ENCODE results near the gene EIPR1.

Gene EIPR1

GRCh38 chr2:3280197-3280596 is 97.4 kb downstream of the EIPR1 start:
- no peak for TF ChIP-seq CTCF (conservative IDR thresholded peaks at IDR 0.05)
- no peak overlapping the region for H3K27ac ChIP-seq

- H3K27ac ChIP-seq: no peak overlapping the region
- TF ChIP-seq CTCF (conservative IDR thresholded peaks at IDR 0.05): no peak
Observed at GRCh38 chr2:3279236-3279960, 98.2 kb downstream of the EIPR1 start.

- no peak for TF ChIP-seq CTCF (conservative IDR thresholded peaks at IDR 0.05)
Observed at GRCh38 chr2:3278521-3279218, 98.9 kb downstream of the EIPR1 start.

GRCh38 chr2:3277748-3278520 is 99.7 kb downstream of the EIPR1 start:
- no peak for TF ChIP-seq CTCF (conservative IDR thresholded peaks at IDR 0.05)
- H3K27ac ChIP-seq: no peak overlapping the region

More at GRCh38 chr2:3278521-3279218, 98.9 kb downstream of the EIPR1 start:
- H3K27ac ChIP-seq: no peak overlapping the region

- TF ChIP-seq CTCF (conservative IDR thresholded peaks at IDR 0.05): no peak
- no peak overlapping the region for H3K27ac ChIP-seq
Observed at GRCh38 chr2:3277050-3277747, 100.4 kb downstream of the EIPR1 start.

GRCh38 chr2:3272761-3273160 is 104.9 kb downstream of the EIPR1 start:
- TF ChIP-seq CTCF (conservative IDR thresholded peaks at IDR 0.05): no peak
- H3K27ac ChIP-seq: no peak overlapping the region

- no peak for TF ChIP-seq CTCF (conservative IDR thresholded peaks at IDR 0.05)
- H3K27ac ChIP-seq: no peak overlapping the region
Observed at GRCh38 chr2:3270095-3270478, 107.5 kb downstream of the EIPR1 start.
